ENCODE measurements around the gene NCR3LG1.

The NCR3LG1 gene

DNA sequence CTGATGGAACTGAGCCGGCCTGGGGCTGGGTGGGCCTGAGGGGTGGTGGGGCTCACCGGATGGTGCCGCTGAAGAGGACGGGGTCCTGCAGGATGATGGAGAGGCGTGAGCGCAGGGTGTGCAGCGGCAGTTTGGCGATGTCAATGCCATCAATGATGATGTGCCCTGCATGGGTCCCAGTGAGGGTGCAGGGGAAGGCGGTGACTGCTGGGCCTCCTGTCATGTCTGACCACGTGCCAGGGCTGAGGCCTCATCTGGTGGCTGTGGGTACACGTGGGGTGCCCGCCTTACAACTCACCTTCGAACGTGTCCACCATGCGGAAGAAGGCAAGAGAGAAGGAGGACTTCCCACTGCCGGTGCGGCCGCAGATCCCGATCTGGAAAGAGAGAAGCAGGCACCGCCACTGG, 44.0 kb downstream of the NCR3LG1 start:
- no peak overlapping the region for H3K27ac ChIP-seq
- TF ChIP-seq, protein P1, sequence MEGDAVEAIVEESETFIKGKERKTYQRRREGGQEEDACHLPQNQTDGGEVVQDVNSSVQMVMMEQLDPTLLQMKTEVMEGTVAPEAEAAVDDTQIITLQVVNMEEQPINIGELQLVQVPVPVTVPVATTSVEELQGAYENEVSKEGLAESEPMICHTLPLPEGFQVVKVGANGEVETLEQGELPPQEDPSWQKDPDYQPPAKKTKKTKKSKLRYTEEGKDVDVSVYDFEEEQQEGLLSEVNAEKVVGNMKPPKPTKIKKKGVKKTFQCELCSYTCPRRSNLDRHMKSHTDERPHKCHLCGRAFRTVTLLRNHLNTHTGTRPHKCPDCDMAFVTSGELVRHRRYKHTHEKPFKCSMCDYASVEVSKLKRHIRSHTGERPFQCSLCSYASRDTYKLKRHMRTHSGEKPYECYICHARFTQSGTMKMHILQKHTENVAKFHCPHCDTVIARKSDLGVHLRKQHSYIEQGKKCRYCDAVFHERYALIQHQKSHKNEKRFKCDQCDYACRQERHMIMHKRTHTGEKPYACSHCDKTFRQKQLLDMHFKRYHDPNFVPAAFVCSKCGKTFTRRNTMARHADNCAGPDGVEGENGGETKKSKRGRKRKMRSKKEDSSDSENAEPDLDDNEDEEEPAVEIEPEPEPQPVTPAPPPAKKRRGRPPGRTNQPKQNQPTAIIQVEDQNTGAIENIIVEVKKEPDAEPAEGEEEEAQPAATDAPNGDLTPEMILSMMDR (conservative IDR thresholded peaks at IDR 0.05) = no peak

DNA sequence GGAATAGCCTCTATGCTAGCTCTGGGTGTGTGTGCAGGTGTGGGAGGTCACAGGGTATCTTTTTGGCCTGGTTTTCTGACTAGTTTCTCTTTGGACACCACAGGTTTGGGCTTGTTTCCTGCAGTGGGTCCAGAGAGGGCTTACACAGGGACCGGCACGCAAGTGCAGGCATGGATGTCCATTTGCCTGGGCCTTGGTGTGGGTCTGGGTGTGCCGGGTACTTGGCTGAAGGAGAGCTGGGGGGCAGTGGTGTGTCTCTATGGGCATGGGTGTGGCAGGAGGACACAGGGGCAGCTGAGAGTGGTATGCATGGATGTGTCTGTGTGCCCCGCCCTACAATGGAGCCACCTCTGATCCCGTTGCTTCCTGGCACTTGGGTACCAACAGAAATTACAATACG, 44.4 kb downstream of the NCR3LG1 start:
- TF ChIP-seq, protein P1 (conservative IDR thresholded peaks at IDR 0.05) = no peak
- H3K27ac ChIP-seq = no peak overlapping the region

DNA sequence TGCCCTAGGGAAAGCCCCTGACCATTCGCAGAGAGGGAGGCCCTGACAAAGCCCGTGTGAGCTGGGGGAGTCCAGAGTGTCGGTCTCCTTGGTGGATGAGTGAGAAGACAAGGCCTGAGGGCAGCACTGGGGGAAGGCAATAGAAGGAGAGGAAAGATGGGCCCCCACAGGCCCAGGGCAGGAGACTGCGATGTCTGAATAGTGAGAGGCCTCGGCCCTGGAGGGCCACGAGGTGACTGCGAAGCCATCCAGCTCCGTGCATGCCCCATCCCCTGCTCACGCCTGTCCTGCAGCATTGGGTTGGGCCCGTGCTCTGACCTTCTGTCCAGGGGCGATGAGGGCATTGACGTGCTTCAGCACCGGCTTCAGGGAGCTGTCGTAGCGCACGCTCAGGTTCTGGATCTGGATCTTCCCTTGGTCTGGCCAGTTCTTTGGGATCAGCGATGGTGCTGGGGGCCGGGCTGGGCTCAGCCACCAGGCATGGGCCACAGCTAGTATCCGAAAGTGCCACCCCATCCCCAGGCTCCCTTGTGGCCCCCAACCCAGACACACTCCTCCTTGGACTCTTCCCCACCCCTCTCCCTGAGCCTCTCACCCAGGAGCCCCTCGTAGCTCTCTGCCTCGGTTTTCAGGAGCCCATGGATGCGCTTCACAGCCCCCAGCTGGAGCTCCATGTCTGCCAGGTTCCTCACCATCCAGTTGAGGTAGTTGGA, 45.2 kb downstream of the NCR3LG1 start:
- H3K27ac ChIP-seq = no peak overlapping the region
- TF ChIP-seq, protein P1 (conservative IDR thresholded peaks at IDR 0.05) = no peak

DNA sequence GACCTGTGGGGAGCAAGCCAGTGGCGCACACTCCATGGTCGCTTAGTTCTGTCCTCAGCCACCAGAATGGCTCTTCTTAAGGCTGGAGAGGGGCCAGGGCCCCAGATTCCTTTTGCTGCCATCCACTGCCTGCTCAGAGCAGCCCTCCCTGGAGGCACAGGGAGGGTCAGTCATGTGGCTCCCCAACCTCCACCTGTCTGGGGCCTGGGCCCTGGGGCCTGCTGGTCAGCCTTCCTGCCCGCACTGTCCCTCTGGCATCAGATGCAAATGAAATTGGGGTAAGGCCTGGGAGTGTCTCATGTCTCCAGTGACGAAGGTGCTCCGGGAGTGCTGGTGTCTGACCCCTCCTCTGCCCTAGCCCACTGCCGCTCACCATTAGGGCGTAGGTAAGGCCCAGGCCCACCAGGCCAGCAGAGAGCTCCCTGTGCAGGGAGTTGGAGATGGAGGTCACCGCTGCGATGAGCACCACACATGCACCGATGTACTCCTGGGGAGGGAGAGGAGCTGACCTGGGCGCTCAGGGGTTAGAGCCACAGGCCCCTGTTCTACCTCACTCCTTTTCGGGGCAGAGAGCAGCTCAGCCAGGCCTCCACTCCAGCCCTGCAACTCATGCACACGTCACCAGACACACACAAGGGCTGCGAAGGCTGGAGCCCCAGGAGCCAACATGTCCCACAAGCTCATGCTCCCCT, 45.9 kb downstream of the NCR3LG1 start:
- H3K27ac ChIP-seq = no peak overlapping the region
- TF ChIP-seq, protein P1 (conservative IDR thresholded peaks at IDR 0.05) = no peak

DNA sequence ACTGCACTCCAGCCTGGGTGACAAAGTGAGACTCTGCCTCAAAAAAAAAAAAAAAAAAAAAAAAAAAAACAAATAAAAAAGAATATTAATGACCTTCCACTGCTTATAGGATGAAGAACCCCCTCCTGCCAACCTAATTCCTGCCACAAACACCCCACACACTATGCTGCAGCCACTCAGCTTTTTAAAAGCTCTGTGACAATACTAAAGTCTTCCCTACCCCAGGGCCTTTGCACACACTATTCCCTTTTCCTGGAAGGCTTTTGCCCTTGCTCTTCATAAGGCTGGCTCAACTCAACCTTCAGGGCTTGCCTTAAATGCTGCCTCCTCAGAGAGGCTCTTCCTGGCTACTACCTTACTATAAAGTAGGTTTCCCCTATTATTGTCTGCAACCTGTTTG, 47.6 kb downstream of the NCR3LG1 start:
- TF ChIP-seq, protein P1 (conservative IDR thresholded peaks at IDR 0.05) = no peak

DNA sequence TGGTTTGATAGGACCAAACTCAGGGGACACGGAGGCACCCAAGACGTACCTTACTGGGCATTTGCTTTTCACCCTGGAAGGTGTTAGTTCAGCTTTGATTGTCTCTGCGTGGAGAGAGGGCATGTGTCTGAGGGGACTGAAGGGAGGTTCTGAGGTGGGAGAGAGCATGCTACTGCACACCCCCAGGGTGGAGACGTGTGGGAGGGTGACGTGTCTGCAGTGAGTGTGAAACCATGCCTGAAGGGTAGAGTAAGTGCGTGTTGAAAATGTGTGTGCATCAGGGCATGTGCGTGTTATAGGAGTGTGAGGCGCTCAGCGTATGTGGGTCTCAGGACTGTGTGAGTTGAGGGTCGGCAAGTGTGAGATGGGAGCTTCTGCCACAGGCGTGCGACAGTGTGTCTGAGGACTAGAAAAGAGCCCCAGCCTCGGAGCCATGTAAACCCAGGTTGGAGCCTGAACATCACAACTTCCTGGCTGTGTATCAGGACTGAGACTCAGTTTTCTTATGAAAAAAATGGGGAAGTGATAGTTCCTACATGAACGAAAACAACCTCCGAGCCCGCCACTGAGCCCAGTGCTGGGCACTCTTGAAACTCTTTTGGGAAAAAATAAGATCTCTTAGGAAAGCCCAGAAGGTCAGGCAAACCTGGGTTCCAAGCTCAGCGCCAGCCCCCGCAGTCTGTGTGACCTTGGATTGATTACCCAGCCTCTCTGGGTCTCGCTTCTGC, 48.6 kb downstream of the NCR3LG1 start:
- no peak overlapping the region for H3K27ac ChIP-seq
- TF ChIP-seq, protein P1 (conservative IDR thresholded peaks at IDR 0.05) = no peak

More for the DNA sequence above, 47.6 kb downstream of the NCR3LG1 start:
- no peak overlapping the region for H3K27ac ChIP-seq

DNA sequence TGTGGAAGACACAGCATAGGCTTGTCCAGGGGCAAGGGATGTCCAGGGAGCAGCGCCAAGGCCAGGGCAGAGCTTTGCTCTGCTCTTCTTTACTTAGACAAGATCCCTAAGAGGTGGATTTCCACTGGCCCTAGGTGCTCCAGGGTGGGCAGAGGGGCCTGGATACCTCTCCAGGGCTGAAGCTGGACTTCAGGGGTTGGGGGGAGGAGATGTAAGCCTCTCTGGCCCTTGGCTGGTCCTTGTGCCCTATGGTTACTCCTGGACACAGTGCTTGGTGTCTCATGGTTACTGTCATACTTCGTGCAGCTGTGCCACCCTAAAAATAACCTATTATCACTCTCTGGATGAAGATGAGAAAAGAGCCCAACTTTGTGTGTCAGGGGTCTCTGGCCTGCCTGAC, 49.7 kb downstream of the NCR3LG1 start:
- H3K27ac ChIP-seq = no peak overlapping the region
- TF ChIP-seq, protein P1 (conservative IDR thresholded peaks at IDR 0.05) = no peak

Measured in VCaP (cell line).